HCT116 (cell line): Measurements from ENCODE around the gene CENATAC.

Experiments
- SIN3A ChIP-seq: IDR thresholded peaks from 2 replicates; pipeline ENCODE4 v1.6.1; 2012; ENCODE audit warnings: low read depth
- SP1 ChIP-seq: IDR thresholded peaks from 2 replicates; pipeline ENCODE4 v1.6.1; 2012; ENCODE audit warnings: low read depth
- TF ChIP-seq, protein P1 (sequence below), 3 experiments: fragments of 200-600 bp in 1 of 3; sonication (generic) in 1 of 3; IDR thresholded peaks in 2 of 3; conservative IDR thresholded peaks in 1 of 3; 2 replicates each; pipeline ENCODE4 v1.5.1; 2012 to 2017; ENCODE audit warnings: low read depth in 2 of 3, low read length in 2 of 3, antibody characterized with exemption in 1 of 3, borderline replicate concordance in 1 of 3, control low read depth in 1 of 3, mild to moderate bottlenecking in 1 of 3, mixed read lengths in 1 of 3, mixed run types in 1 of 3, moderate library complexity in 1 of 3; ENCODE audit not compliant: insufficient read depth in 1 of 3

DNA sequence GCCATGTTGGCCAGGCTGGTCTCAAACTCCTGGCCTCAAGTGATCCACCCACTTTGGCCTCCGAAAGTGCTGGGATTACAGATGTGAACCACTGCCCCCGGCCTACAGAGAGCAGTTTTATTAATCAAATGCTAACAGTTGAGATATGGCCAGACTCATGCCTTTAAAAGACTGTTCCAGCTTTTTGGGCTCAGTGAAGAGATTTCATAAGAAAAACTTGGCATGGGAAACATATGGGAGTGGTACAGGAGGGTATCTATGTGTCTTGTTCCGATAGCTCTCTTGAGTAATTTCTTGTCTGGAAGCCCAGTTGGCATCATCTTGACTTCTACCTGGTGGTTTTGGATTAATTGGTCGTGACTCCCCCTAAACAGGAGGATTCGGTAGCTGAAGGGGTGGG lies 40.9 kb downstream of the CENATAC start:
- TF ChIP-seq, protein P1, sequence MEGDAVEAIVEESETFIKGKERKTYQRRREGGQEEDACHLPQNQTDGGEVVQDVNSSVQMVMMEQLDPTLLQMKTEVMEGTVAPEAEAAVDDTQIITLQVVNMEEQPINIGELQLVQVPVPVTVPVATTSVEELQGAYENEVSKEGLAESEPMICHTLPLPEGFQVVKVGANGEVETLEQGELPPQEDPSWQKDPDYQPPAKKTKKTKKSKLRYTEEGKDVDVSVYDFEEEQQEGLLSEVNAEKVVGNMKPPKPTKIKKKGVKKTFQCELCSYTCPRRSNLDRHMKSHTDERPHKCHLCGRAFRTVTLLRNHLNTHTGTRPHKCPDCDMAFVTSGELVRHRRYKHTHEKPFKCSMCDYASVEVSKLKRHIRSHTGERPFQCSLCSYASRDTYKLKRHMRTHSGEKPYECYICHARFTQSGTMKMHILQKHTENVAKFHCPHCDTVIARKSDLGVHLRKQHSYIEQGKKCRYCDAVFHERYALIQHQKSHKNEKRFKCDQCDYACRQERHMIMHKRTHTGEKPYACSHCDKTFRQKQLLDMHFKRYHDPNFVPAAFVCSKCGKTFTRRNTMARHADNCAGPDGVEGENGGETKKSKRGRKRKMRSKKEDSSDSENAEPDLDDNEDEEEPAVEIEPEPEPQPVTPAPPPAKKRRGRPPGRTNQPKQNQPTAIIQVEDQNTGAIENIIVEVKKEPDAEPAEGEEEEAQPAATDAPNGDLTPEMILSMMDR (IDR thresholded peaks at IDR 0.05 in 2 of 3, conservative IDR thresholded peaks at IDR 0.05 in 1 of 3; ENCODE audit: borderline replicate concordance in 1 of 3, insufficient read depth in 1 of 3, low read depth in 2 of 3, low read length in 2 of 3) = no peak
- TF ChIP-seq SP1 = no peak
- TF ChIP-seq SIN3A = no peak
